Activated CD4-positive, CD25-positive, alpha-beta regulatory T cell treated with anti-CD3 and anti-CD28 coated beads, Interleukin-2, amount 50 U/mL, for 16 hours (primary cell): ENCODE data around the gene DDX59.

Experiments used
- DNase-seq: peaks from one replicate; pipeline ENCODE4 v3.0.0-alpha.2; 2020; ENCODE audit warnings: low read depth, low spot score

DDX59 gene

GRCh38 chr1:200669314-200670241 is at the start of gene DDX59:
TSS of gene DDX59 (minus strand) at chr1:200669907. CDS start at chr1:200666740, 3,167 bp downstream.
- peak; percentile 76 for DNase-seq

DNA sequence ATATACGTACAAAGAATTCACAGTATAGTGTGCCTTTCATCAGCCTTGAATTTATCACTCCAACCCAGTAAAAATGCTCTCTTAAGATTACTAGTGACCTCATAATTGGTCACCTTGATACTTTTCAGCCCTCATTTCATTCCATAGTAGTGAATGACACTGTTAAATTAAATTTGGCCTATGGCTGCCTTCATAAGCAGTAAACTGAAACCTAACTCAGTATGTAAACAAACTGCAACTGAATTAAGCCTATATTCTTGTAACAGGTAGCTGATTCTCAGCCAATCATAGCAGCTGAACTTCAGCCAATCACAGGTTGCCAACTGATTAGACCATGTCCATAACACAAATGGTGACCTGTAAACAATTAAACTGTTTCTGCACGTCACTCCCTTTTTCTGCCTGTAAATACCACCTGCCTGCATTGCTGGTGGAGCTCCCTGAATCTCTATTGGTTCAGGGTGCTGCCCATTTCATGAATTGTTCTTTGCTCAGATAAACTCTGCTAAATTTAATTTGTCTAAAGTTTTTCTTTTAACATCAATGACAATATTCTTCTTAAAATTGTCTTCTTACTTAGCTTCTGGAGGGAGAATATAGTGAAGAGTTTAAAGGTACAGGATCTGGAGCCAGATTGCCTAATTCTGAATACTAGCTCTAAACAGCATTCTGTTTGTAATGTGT is 44.9 kb upstream of the DDX59 start:
- DNase-seq, result no peak

DNA sequence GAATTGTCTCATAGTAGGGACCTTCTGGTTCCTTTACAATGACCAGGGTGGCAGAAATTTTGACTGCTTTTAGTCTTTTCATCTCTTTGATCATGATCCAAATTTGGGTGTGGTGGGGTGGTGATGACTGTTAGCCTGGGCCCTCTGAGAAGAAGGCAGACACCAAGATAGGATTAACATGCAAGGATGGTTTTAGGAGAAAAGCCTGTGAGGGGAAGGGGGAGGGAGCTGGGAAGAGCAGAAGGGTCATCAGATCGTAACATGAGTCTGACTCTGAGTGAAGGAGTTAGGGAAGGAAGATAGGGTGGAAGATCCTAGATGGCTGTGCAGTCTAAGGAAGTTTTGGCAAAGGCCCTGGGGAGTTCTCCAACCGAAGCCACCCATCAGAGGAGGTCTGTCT is 40.5 kb upstream of the DDX59 start:
- DNase-seq, result no peak

- DNase-seq, result no peak
Observed at GRCh38 chr1:200708769-200709168, 39.1 kb upstream of the DDX59 start.

DNA sequence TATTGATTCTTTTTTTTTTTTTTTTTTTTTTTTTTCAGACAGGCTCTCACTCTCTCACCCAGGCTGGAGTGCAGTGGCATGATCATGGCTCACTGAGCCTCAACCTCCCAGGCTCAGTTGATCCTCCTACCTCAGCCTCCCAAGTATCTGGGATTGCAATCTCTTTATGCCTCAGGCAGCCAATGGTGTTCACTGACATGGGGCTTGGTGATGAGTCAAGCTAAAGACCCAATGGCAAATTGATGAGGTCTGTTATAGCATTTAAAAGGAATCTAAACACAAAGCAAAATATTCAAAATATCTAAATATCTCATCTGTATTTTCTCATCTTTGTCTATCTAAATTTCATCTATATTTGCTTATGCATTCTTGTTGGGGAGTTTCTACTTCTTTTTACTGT is 38.5 kb upstream of the DDX59 start:
- DNase-seq, result no peak

GRCh38 chr1:200707116-200707515 is 37.4 kb upstream of the DDX59 start:
- no peak for DNase-seq

- DNase-seq, result no peak
Observed at GRCh38 chr1:200706111-200706814, 36.6 kb upstream of the DDX59 start.

- DNase-seq, result no peak
Observed at GRCh38 chr1:200704986-200705500, 35.3 kb upstream of the DDX59 start.

- DNase-seq, result no peak
Observed at GRCh38 chr1:200699871-200700270, 30.2 kb upstream of the DDX59 start.

DNA sequence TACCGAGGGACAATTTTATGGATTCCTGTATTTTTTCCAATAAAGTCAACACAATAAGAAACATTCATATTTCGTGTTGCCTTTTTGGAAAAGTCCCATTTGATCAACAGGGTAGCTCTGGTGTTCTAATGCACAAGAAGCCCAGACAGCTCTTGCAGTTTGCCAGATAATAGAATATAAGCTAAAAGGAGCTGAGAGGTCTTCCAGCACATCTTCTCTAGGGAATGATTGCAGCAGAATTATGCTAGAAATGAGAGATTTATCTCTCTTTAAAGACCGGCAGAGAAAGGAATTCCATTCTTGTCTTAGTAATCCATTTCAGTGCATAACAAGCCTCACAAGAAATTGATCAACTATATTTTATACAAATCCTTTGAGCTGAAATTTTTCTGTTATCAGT is 25.0 kb upstream of the DDX59 start:
- DNase-seq, result no peak

- DNase-seq, result no peak
Observed at GRCh38 chr1:200693327-200693726, 23.6 kb upstream of the DDX59 start.

DNA sequence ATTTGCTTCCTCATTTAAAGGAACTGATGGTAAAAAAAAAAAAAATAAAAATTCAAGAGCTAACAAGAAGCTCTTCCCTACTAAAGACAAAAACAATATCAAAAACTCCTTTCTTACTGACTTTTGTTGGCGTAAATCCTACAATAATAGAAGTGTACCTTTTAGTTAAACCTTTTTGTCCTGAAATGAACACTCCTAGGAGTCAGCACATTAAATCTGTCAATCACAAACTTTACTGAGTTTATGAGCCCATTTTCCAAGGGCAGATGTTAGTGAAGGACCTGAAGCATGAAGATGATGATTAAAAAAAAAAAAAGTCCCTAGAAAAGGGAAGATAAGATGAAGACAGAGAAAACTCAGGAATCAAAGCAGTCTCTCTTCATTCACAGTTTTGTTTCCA is 22.6 kb upstream of the DDX59 start:
- no peak for DNase-seq

DNA sequence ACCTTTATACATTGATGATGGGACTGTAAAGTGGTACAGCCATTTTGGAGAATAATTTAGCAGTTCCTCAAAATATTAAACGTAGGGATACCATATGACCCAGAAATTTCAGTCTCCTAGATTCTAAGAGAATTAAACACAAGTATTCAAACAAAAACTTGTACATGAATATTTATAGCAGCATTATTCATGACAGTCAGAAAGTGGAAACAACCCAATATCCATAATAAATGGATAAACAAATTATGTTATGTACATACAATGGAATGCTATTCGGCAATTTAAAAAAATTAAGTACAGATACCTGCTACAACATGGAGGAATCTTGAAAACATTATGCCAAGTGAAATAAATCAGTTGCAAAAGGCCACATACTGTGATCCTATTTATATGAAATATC is 16.9 kb upstream of the DDX59 start:
- no peak for DNase-seq

- no peak for DNase-seq
Observed at GRCh38 chr1:200684015-200684414, 14.3 kb upstream of the DDX59 start.

- DNase-seq, result no peak
Observed at GRCh38 chr1:200683298-200683697, 13.6 kb upstream of the DDX59 start.

- no peak for DNase-seq
Observed at GRCh38 chr1:200681231-200681630, 11.5 kb upstream of the DDX59 start.

DNA sequence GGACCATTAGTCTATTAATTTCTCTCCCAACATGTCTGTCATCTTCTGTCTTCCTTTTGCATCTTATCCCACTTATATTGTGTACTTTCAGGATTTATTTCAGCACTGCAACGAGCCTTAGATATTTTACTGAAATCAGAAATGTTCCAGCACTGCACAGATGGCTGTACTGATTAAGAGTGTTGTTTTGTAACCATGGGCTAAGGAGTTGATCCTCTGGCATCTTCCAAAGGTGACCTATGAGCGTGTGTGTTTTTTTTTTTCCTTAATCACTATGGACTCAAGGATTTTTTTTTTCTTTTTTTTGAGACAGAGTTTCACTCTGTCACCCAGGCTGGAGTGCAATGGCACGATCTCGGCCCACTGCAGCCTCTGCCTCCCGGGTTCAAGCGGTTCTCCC is 7.1 kb upstream of the DDX59 start:
- DNase-seq, result no peak

DNA sequence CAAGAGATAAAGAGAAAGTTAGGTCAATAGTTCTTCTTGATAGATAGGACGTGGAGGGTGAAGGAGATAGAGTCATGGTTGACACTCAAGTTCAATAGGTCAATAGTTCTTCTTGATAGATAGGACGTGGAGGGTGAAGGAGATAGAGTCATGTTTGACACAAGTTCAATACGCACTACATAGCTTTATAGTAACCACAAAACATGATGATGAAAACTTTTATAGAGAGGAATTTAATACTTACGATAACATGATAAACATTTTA is 5.8 kb upstream of the DDX59 start:
- no peak for DNase-seq

GRCh38 chr1:200674838-200675587 is 5.3 kb upstream of the DDX59 start:
- no peak for DNase-seq

- no peak for DNase-seq
Observed at GRCh38 chr1:200673952-200674823, 4.5 kb upstream of the DDX59 start.
